GOT3 (cell line): ENCODE results near the gene TMC2.
"Not testable (repeated sequence)": the region's sequence is repeated elsewhere in the genome, so short reads cannot be mapped to it uniquely, and the experiment has no call there.

Experiments
- DNase-seq: peaks from one replicate; lab custom pipeline; 2025; ENCODE audit warnings: mixed read lengths; lab: John Stamatoyannopoulos, UW

The TMC2 gene

DNA sequence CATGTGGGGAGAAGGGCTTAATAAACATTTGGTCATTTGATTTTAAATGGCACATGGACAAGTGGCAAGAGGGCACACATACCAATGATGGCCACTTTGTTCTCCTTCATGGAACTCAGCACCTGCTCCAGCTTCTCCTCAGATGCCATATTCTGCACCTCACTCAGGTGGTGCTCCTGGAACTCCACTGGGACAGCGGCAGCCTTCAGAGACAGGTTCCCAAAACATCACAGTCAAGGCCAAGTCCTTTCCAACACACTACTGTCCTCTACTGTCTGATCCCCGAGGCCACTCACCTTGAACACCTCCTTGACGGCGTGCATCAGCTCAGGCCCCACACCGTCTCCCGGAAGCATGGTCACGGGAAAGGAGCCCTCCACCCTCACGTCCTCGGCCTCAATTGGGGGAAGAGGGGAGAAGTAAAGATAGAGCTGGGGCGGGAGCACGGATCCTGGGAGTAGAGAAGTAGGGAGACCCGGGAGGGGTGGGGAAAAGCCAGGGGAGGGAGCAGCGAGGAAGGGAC is 127.1 kb downstream of the TMC2 start:
- no peak for DNase-seq

DNA sequence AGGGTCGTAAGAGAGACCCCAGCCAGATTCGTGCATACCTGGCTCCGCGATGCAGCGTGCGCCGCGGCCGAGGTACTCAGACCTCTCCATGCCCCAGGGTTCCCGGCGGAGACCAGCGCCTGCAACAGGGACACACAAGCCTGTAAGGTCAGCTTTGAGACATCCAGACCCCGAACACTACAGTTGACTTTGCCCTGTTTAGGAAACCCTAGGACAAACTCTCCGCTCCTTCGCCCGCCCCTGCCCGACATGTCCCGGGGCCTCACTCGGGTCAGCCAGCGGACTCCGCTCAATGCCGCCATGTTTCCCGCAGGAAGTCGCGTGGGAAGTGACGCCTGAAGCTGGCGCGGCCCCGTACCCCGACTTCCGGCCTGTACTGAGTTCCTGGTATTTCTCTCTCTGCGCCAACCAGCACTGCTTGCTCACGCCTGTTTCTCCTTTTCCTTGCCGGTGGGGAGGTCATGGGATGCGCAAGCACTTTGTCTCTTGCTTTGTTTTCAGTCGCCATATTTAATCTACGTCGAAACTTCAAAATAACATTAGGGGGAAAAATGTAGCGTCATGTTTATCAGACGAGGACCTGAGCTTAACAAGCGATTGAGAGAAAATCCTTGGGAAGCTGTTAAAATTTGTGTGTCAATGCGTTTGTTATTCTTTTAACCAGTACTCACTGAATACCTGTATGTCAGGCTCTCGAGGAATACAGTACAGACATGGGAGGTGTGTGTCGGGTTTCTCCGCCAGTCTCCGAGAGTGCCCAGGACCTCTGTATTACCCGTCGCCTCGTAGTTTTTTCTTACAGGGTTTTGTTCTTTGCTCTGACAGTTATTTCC is 127.7 kb downstream of the TMC2 start, which contains the start of gene IDH3B:
Gene IDH3B, minus strand, starts transcription at position 330 of the 833 bp plus-strand sequence. Its CDS starts 28 bp downstream, at position 302.
- peak; percentile 77 for DNase-seq

DNA sequence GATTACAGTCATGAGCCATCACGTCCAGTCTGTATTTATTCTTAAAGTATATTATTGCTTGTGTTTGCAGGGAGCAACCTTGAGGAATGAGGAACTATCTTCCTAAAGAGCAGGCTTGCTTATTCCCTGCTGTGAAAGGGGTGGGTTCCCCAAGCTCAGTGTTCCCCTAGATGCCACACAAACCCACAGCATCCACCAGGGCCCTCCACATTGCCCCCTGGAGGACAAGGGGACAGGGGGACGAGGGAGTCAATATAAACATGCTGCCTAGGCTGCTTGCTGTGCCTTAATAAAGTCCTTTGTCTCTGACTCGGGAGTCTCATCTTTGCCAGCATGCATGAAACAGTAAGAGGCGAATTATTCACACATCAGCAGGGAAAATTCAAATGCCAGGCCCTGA is 135.6 kb downstream of the TMC2 start:
- DNase-seq = no peak

DNA sequence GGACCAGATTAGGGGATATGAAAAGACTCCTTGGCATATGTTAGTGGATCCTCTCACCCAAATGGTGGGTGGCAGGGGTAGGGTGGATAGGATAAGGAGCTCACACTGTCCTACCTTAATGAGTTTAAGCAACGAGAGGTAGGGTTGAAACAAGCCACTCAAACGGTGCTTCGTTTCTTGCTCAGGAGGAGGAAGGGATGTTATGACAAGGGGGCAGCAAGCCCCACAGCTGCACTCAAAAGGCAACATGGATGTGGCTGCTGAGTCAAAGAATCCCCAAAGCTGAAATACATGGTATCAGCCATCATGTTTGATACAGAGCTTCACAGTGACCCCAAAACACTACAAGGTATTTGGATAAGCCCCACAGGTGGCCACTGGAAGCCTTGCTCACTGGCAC is 136.1 kb downstream of the TMC2 start:
- no peak for DNase-seq

DNA sequence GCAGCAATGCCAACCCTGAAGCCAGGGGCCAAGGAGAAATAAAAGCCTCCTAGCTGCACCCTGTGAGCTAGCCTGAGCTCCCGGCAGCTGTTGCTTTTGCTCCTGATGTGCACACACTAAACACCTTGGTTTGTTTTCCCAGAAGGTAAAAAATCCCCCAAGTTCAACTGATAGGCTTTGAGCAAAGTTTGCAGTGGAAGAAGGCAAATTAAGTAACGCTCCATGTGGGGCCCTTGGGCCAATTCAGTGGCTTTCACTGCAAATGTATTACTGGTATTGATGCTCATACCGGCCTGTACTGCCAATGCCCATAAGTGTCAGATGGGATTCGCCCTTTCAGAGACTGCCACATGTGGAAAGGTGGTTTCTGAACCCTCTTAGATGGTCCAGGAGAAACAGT is 137.1 kb downstream of the TMC2 start:
- no peak for DNase-seq

DNA sequence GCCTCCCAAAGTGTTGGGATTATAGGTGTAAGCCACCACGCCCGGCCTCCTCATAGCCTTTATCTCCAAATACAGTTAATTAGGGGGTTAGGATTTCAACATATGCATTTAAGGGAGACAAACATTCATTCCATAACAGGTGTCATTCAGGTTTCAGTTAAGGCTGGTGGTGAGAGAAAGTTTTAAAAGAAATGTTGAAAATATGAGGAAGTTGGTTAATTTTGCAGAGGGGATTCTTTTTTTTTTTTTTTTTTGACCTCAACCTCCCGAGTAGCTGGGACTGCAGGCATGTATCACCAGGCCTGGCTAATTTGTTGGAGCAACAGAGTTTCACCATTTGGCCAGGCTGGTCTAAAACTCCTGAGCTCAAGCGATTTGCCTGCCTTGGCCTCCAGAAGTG is 143.7 kb downstream of the TMC2 start:
- no peak for DNase-seq

DNA sequence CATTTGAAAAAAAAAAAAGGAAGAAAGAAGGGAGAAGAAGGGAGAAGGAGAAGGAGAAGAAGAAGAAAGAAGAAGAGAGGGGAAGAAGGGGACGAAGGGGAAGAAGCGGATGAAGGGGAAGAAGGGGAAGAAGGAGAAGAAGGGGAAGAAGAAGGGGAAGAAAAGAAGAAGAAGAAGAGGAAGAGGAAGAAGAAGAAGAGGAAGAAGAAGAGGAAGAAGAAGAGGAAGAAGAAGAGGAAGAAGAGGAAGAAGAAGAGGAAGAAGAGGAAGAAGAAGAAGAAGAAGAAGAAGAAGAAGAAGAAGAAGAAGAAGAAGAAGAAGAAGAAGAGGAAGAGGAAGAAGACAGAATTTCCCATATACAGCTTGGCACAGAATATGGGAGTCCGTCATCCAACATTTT is 145.7 kb downstream of the TMC2 start:
- not testable (repeated sequence) for DNase-seq

DNA sequence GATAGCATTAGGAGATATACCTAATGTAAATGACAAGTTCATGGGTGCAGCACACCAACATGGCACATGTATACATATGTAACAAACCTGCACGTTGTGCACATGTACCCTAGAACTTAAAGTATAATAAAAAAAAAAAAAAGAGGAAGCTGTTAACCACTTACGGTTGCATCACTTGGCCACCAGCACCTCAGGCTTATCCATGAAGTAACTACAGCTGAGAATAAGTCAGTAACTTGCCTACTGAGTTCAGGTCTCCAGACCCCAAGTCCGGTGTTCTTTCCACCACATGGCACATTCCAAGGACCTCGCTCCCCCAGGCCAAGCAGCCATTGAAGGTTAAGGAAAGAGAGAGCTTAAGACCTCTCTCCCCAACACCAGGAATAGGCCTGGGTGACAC is 148.4 kb downstream of the TMC2 start:
- not testable (repeated sequence) for DNase-seq

DNA sequence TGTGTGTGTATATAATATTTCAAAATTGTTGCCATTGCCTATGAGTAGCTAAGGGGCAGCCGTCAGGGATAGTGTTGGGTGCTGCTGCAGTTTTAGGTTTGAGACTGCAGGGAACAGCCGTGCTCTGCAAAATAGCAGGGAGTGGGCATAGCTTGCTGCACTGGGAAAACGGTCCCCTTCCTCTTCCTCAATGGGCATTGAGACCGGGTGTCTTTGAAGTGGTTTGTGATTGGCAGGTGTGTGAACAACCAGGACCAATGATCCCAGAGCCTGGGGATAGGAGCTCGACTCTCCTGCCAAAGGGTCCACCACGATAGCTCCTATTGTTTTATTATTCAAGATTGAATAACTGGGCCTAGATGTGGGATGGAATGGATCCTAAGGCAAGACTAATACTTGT is 151.1 kb downstream of the TMC2 start:
- no peak for DNase-seq

DNA sequence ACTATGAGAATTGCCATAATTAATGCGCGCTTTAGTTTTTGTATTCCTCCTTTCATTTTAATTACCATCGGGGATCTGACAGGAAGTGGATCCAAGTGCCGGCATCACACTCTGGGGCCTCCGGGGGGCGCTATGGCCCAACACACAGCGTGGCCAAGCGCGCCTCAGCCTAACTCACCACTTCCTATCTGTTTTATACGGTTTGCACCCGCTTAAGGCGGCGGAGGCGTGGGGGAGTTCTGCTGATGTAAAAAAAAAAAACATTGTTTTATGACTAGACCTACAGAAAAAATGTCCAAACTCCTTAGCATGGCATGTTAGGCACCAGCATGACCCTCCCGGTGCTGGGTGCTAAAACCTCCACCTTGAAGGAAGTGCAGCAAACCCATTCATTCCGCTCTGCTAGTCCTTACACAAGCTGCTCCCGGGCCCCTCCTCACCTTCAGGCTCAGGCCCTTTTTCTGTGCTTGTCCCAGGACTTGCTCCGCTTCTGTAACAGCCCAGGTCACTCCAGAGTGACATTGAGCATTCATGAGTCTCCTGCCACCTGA is 151.7 kb downstream of the TMC2 start:
- no peak for DNase-seq

DNA sequence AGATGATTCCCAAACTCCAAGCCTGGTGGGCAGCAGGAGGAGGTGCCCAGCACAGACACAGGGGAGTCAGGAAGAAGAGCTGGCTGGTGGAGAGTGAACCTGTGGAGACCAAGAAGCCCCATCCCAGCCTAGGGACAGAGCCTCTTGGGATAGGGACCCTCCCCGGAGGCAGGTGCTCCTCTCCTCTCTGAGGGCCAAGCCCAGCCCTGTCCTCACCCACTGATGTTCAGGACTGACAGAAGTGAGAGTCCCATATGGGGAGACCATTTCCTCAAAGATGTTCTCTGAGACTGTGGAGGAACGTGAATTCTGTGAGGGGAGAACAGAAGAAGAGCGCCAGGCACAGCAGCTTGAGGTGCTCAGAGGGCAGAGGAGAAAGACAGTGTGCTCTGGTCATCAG is 153.8 kb downstream of the TMC2 start:
- DNase-seq = no peak

DNA sequence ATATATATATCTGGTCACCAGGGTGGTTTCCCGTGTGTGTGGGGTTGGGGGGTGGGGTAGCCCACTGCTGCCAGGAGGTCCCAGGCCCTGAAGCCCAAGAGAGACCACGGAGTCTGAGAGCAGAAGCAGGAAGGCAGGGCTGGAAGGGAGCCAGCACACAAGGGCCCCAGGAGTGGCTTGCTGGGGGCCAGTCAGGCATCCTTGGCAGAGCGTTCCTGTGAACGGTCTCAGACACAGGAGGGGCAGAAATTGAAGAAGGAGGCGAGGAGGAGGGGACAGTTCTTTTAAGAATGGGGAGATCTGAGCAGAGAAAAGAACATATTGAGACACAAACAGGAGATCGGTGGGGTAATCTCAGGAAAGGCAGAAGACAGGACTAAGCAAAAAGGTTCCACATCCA is 154.3 kb downstream of the TMC2 start:
- no peak for DNase-seq

DNA sequence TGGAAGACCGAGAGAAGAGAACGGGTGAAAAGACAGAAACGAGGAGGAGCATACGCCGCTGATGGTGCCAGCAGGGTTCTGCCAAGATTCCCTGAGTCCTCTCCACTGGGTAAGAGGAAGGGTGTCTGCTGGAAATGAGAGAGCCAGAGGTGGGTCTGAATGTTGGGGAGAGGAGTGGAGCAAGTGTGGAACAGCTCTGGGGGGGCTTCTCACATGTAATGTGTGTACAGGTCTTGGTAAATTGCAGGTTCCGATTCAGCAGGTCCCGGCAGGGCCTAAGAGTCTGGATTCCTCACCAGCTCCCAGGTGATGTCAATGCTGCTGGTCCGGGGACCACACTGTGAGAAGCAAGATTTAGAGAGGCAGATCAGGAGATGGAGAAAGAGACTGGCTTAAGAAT is 154.8 kb downstream of the TMC2 start:
- no peak for DNase-seq
